Renal cortex interstitium (tissue), 15 donors: ENCODE data around the gene PCMT1. TPM values are rescaled to one million over a fixed set of nuclear protein-coding genes. Genes with fewer than 3 reads are reported as not detected.

Experiments
- DNase-seq, 11 donors: peaks; one replicate each; pipeline ENCODE4 v3.0.0-alpha.2; 2013; ENCODE audit warnings: low read depth in 9 of 11, low spot score in 4 of 11; ENCODE audit errors: extremely low read depth in 1 of 11
- long read RNA-seq, 16 experiments: transcript quantifications; one replicate each; lab custom pipeline, GENCODE V29; 2026
- polyA plus RNA-seq, 3 donors: library from polyadenylated mRNA; unstranded; fragments of 120-200 nt; gene quantifications; one replicate each; pipeline ENCODE4 v1.2.1, GENCODE V29; 2013; ENCODE audit not compliant: insufficient read length in 3 of 3

Gene PCMT1
- polyA plus RNA-seq: 10 to 100 TPM; 78.5 to 94.1 (median 90.9) TPM
- long read RNA-seq, donor 1, transcript PCMT1-203 (8 exons, 1,938 nt): major isoform, 18 of 38 reads
- long read RNA-seq, donor 1, transcript PCMT1-205 (8 exons, 1,984 nt): minor isoform, 9 of 38 reads
- long read RNA-seq, donor 1, transcript PCMT1-201 (7 exons, 1,293 nt): minor isoform, 5 of 38 reads
- long read RNA-seq, donor 1, partial matches to known transcripts: 6 of 38 reads
- long read RNA-seq, donor 1, other reads (novel, unspliced or antisense): 0 of 38 reads
- long read RNA-seq, donor 2, transcript PCMT1-201 (7 exons, 1,293 nt): minor isoform, 7 of 44 reads
- long read RNA-seq, donor 2, transcript PCMT1-203 (8 exons, 1,938 nt): major isoform, 20 of 44 reads
- long read RNA-seq, donor 2, transcript PCMT1-205 (8 exons, 1,984 nt): minor isoform, 11 of 44 reads
- long read RNA-seq, donor 2, partial matches to known transcripts: 5 of 44 reads
- long read RNA-seq, donor 2, other reads (novel, unspliced or antisense): 0 of 44 reads
- long read RNA-seq, donor 3, transcript PCMT1-201 (7 exons, 1,293 nt): minor isoform, 22 of 94 reads
- long read RNA-seq, donor 3, transcript PCMT1-205 (8 exons, 1,984 nt): minor isoform, 29 of 94 reads
- long read RNA-seq, donor 3, transcript PCMT1-203 (8 exons, 1,938 nt): major isoform, 43 of 94 reads
- long read RNA-seq, donor 3, partial matches to known transcripts: 0 of 94 reads
- long read RNA-seq, donor 3, other reads (novel, unspliced or antisense): 0 of 94 reads
- long read RNA-seq, donor 4, transcript PCMT1-203 (8 exons, 1,938 nt): major isoform, 28 of 43 reads
- long read RNA-seq, donor 4, transcript PCMT1-205 (8 exons, 1,984 nt): minor isoform, 13 of 43 reads
- long read RNA-seq, donor 4, partial matches to known transcripts: 0 of 43 reads
- long read RNA-seq, donor 4, other reads (novel, unspliced or antisense): 0 of 43 reads
- long read RNA-seq, donor 5: 0 reads
- long read RNA-seq, donor 6, transcript PCMT1-205 (8 exons, 1,984 nt): minor isoform, 17 of 46 reads
- long read RNA-seq, donor 6, transcript PCMT1-203 (8 exons, 1,938 nt): major isoform, 25 of 46 reads
- long read RNA-seq, donor 6, partial matches to known transcripts: 0 of 46 reads
- long read RNA-seq, donor 6, other reads (novel, unspliced or antisense): 0 of 46 reads
- long read RNA-seq, donor 7, transcript PCMT1-203 (8 exons, 1,938 nt): major isoform, 30 of 74 reads
- long read RNA-seq, donor 7, transcript PCMT1-201 (7 exons, 1,293 nt): minor isoform, 12 of 74 reads
- long read RNA-seq, donor 7, transcript PCMT1-205 (8 exons, 1,984 nt): minor isoform, 19 of 74 reads
- long read RNA-seq, donor 7, partial matches to known transcripts: 13 of 74 reads
- long read RNA-seq, donor 7, other reads (novel, unspliced or antisense): 0 of 74 reads
- long read RNA-seq, donor 8: 0 reads
- long read RNA-seq, donor 9, transcript PCMT1-203 (8 exons, 1,938 nt): major isoform, 30 of 74 reads
- long read RNA-seq, donor 9, transcript PCMT1-201 (7 exons, 1,293 nt): minor isoform, 10 of 74 reads
- long read RNA-seq, donor 9, transcript PCMT1-205 (8 exons, 1,984 nt): minor isoform, 28 of 74 reads
- long read RNA-seq, donor 9, partial matches to known transcripts: 6 of 74 reads
- long read RNA-seq, donor 9, other reads (novel, unspliced or antisense): 0 of 74 reads
- long read RNA-seq, donor 10, transcript PCMT1-203 (8 exons, 1,938 nt): major isoform, 28 of 52 reads
- long read RNA-seq, donor 10, transcript PCMT1-201 (7 exons, 1,293 nt): minor isoform, 9 of 52 reads
- long read RNA-seq, donor 10, transcript PCMT1-205 (8 exons, 1,984 nt): minor isoform, 15 of 52 reads
- long read RNA-seq, donor 10, partial matches to known transcripts: 0 of 52 reads
- long read RNA-seq, donor 10, other reads (novel, unspliced or antisense): 0 of 52 reads
- long read RNA-seq, donor 11, transcript PCMT1-205 (8 exons, 1,984 nt): minor isoform, 12 of 43 reads
- long read RNA-seq, donor 11, transcript PCMT1-201 (7 exons, 1,293 nt): minor isoform, 12 of 43 reads
- long read RNA-seq, donor 11, transcript PCMT1-203 (8 exons, 1,938 nt): major isoform, 19 of 43 reads
- long read RNA-seq, donor 11, partial matches to known transcripts: 0 of 43 reads
- long read RNA-seq, donor 11, other reads (novel, unspliced or antisense): 0 of 43 reads
- long read RNA-seq, donor 12, transcript PCMT1-201 (7 exons, 1,293 nt): minor isoform, 5 of 26 reads
- long read RNA-seq, donor 12, transcript PCMT1-203 (8 exons, 1,938 nt): major isoform, 12 of 26 reads
- long read RNA-seq, donor 12, transcript PCMT1-205 (8 exons, 1,984 nt): minor isoform, 9 of 26 reads
- long read RNA-seq, donor 12, partial matches to known transcripts: 0 of 26 reads
- long read RNA-seq, donor 12, other reads (novel, unspliced or antisense): 0 of 26 reads
- long read RNA-seq, donor 13: 0 reads
- long read RNA-seq, donor 14, transcript PCMT1-203 (8 exons, 1,938 nt): minor isoform, 24 of 62 reads
- long read RNA-seq, donor 14, transcript PCMT1-201 (7 exons, 1,293 nt): minor isoform, 12 of 62 reads
- long read RNA-seq, donor 14, transcript PCMT1-205 (8 exons, 1,984 nt): major isoform, 25 of 62 reads
- long read RNA-seq, donor 14, partial matches to known transcripts: 0 of 62 reads
- long read RNA-seq, donor 14, other reads (novel, unspliced or antisense): 0 of 62 reads
- long read RNA-seq, donor 15, transcript PCMT1-205 (8 exons, 1,984 nt): minor isoform, 7 of 21 reads
- long read RNA-seq, donor 15, transcript PCMT1-203 (8 exons, 1,938 nt): major isoform, 12 of 21 reads
- long read RNA-seq, donor 15, partial matches to known transcripts: 0 of 21 reads
- long read RNA-seq, donor 15, other reads (novel, unspliced or antisense): 0 of 21 reads
- long read RNA-seq, donor 16, transcript PCMT1-203 (8 exons, 1,938 nt): major isoform, 59 of 125 reads
- long read RNA-seq, donor 16, transcript PCMT1-201 (7 exons, 1,293 nt): minor isoform, 13 of 125 reads
- long read RNA-seq, donor 16, transcript PCMT1-205 (8 exons, 1,984 nt): minor isoform, 37 of 125 reads
- long read RNA-seq, donor 16, partial matches to known transcripts: 10 of 125 reads
- long read RNA-seq, donor 16, other reads (novel, unspliced or antisense): 6 of 125 reads

DNA sequence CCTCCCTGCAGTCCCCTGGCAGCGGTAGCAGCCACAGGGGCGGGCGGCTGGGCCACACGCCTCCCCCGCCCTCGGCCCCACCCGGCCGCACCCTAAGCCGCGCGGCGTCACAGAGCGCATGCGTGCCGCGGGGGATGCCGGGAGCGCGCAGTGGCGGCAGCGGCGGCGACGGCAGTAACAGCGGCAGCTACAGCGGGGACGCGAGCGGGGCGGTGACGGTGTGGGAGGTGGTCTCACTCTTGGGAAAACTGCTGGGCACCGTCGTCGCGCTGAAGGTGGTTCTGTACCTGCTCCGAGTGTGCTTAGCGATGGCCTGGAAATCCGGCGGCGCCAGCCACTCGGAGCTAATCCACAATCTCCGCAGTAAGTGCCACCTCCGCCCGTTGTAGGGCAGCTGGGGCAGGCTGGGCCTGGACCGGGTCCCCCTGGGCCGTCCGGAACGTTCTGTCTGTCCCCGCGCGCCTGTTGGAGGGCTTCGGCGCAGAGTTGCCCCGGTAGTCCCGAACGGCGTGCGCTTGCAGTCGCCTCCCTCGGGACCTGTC lies at the start of gene PCMT1:
Gene PCMT1 (plus strand): TSS at position 148 of the 542 bp plus-strand sequence. CDS start 161 bp downstream, at position 309.
- peak in 10 of 11 donors; percentile 76 to 91 (median 88) for DNase-seq

DNA sequence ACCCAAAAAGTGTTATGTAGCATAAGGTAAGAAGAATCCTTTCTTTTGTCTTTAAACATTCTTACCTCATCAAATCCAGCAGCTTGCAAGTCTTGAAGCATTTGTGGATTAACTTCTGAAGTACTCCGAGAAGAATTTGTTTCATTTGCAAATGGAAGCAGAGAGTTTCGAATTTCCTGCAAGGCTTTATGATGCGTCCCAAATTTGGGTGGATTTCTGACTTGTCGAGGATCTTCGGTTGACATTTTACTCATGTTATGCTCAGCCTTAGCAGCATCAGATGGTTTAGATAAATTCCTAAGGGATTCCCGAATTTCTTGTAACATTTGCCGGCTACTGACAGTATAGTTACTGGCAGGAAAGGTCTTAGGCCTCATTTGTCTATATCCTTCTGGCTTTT lies 47.8 kb upstream of the PCMT1 start:
- no peak for DNase-seq

DNA sequence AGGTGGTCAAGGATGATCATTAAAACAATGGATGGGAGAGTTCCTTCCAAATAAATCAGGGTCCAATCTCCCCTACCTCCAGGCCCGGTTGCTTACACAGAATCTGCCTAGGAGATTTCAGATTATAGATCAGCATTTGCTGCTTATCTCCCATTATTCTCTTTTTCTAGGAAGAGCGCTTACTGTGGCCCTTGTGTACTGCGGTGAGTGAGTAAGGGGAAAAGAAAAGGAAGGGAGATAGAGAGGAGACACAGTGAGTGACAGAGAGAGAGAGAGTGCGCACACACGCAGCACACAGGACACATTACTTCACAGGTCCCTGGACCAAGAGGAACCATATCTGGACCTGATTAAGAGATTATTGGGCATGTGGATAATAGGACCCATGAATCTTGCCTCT lies 37.8 kb upstream of the PCMT1 start:
- no peak for DNase-seq

DNA sequence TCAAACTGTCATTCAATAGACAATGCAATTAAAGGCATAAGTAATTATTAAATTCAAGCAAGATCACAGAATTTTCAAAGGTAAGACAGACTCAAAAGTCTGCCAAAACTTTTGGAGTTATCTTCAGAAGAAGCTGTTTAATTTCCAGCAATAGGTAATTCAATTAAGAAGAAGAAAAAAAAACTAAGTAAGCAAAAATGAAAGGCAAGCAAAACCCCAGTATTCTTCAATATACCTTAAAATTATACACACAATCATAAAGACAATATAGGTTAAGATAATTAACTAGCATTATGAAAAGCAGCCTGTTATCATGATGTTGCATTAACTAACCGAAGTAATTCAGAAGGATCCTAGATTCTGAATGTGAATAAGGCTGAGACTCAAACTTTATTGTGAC lies 35.1 kb upstream of the PCMT1 start:
- no peak for DNase-seq

DNA sequence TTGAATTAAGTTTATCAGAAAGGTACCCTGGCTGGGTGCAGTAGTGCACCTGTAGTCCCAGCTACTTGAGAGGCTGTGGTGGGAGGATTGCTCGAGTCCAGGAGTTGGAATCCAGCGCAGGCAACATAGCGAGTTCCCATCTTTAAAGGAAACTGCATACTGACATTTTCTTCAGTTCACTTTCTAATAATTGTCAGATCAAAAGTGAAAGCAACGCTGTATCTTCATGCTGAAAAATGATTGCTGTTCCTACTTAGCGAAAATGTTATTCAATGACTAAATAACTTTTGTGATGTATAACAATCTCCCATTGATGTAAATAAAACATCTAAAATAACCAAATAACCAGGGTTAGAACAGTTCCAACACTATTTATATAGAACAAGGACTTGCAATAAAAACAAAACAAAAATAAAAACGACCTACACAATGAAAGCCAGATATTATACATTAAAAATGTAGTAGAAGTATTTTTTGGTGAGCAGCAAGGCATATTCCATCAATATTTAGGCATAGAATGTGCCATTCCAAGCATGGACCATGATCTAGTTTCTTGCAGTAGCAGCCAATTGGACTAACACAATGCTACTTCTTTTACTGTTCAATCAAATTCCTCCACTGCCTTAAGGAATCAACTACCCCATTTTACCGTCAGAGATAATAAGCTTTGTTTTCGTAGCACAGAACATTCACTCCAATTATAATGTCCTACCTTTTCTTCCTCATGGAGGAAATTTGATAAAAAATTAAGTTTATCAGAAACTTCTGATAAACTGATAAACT lies 33.2 kb upstream of the PCMT1 start:
- DNase-seq: no peak

DNA sequence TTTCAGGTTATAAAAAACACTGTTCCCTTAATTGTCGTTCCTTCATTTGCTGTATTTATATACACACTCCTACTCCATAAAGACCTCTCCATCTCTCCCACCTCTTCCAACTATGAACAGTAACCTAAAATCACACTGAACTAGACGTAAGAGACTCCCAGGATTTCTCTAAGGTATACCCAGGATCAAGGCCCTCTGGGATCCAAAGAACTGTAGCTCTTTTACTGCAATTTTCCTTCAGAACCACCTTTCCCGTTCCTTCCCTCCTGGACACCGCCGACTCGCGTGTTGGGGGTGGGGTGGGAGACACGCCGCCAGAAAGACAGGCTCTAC lies 32.3 kb upstream of the PCMT1 start:
- peak in 1 of 11 donors; percentile 31 for DNase-seq

DNA sequence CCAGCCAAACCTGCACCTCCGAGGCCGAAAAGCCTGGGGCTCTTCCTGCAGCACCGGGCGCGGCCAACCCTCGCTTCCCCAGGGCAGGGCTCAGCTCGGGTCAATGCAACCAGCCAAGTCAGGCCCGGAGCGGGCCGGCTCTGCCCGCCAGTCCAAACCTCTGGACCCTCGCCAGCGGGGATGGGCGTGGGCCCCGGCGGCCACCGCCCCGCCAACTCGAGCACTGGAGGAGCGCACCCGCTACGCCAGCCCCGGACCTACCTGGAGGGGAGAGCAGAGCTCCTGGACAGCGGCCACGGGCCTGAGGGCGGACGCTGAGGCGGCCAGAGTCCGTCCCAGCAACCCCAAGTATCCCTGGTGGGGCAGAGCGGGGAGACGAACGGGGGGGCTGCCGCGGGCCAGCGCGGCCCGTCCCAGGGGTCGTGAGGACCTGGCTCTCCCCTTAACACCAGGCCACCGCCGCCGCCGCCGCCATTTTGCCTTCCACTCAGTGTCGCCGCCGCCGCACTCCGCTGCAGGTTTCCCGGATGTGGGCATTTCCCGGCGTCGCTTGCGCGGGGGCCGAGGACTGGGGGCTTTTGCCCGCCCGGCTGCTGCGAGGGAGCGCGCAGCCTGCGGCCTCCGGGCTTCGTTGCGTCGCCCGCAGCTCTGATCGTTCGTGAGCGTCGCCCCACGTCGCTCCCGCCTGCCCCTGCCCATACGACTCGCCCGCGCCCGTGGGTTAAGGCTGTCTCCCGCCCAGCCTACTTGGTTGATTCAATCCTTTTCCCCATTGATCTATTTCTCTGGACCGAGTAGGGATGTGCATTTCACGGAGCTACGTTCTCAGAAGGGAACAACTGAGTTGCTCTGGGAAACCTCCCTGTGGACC lies 31.7 kb upstream of the PCMT1 start, which contains the start of gene LATS1:
Gene LATS1 (minus strand): TSS at position 514 of the 871 bp plus-strand sequence. CDS start 15,975 bp downstream, outside the sequence.
- peak; percentile 56 to 89 (median 79) for DNase-seq

DNA sequence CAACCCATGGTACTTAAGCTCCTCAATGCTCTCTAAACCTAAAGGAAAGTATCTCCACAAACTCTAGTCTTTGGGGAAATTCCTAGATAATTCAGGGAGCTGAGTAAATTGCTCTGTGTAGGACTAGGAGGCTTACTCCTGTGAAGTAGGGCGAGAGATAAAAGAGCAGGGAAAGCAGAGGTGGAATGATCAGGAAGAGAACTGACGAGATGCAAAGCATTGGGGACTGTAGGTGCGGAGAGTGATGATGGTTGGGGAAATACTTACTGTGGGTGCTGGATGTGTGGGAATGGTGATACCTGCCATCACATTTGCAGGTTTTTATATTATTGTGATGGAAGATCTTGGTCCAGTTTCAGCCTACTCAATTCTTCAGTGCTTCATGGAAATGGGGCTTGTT lies 30.0 kb upstream of the PCMT1 start:
- DNase-seq: no peak

DNA sequence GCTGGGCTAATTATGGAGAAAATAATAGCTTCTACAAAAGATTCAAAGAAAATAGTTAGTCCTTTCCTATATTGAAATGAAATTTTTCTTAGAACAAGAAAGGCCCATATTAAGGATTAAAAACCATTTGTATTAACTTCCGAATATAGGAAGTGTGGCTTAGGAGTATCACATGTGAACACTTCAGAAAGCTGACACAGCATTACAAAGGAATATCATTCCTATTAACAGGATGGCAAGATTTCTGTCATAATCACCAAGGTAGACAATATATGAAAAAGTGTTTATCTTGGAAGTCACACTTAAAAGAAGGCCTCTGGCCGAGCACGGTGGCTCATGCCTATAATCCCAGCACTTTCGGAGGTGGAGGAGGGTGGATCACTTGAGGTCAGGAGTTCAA lies 26.3 kb upstream of the PCMT1 start:
- no peak for DNase-seq

DNA sequence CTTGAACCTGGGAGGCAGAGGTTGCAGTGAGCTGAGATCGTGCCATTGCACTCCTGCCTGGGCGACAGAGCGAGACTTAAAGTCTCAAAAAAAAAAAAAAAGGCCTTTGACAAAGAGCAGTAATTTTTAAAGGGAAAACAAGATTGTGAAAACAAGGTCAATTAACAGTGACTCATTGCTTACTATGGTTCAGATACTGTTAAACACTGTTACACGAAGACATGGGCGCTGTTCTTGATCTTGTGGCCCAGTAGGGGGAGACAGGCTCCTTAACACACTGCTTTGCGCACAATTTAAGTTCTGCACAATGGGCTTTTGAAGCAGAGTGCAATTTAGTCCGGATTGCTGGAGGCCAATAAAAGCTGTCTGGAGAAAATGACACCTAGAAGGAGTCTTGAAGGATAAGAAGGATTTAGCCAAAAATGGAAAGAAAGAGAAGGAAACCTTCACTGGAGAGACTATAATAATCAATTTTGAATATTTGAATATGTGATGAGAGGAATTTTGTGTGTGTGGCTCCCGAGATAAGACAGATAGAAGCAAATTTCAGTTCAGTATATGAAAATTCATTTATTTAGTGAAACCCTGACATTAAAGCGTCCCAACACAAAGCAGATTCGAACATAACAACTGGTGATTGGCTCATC lies 25.6 kb upstream of the PCMT1 start:
- DNase-seq: no peak

DNA sequence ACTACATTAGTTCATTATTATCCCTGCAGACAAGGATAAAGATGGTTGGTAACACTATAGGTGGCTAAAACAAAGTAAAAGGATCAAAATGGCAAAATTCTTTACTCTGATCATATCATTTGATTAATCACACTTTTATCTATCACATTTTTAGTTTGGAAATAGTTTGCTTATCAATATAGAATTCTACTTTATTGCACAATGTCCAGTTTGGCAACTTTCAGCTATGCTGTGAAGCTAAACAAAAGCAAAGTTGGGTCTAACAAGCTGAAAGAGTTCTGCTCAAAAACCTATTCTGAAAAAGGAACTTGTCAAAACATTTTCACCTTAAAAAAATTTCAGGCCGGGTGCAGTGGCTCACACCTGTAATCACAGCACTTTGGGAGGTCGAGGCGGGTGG lies 23.8 kb upstream of the PCMT1 start:
- DNase-seq: no peak

DNA sequence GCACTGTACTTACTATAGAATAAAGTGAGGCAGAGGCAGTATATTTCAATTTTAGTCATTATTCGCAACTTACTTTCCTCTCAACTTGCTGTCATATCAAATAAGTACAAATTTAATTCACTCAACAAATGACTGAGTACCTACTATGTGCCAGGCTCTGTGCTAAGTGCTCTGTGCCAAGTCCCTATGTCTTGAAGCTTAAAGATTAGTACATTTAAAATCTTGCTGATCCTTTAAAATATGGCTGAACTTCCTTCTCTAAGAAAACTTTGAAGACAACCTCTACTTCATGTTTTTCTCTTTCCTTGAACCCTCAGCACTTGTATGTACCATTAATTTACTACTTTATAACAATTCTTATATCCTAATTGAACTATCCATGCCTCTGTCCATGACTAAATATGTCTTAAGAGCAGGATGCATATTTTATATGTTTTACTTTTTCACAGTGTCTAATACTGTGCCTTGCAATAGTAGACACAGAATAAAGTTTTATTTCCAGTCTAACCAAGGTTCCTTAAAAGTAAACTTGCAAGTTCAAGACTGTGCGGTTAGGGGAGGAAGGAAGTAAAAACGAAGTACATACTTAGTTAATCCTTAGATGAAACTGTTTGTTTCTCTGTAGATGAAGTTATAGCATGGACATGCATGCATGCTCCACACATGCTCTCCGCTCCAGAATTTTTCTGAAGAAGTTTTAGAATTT lies 21.6 kb upstream of the PCMT1 start:
- DNase-seq: no peak
